Stimulated activated memory B cell treated with anti-CD40 and anti-IgM and Interleukin-4, amounts not matched to agents 10 μg/mL and 1 μg/mL and 100 μg/mL, for 72 hours (primary cell): ENCODE results near the gene MBD3L2B.

Experiments
- ATAC-seq: fragments of 150-1000 bp; cut with Tn5 transposase; 2 replicates; pipeline ENCODE4 v1.10.0; 2021
- H3K27ac Mint-ChIP-seq: one replicate; pipeline ENCODE4 v1.8.0; 2022; ENCODE audit warnings: mild to moderate bottlenecking, mixed read lengths
- H3K27me3 Mint-ChIP-seq: one replicate; pipeline ENCODE4 v1.8.0; 2022; ENCODE audit warnings: mixed read lengths
- H3K36me3 Mint-ChIP-seq: one replicate; pipeline ENCODE4 v1.8.0; 2022; ENCODE audit warnings: mixed read lengths
- H3K4me1 Mint-ChIP-seq: one replicate; pipeline ENCODE4 v1.8.0; 2022; ENCODE audit warnings: mixed read lengths
- H3K4me3 Mint-ChIP-seq: one replicate; pipeline ENCODE4 v1.8.0; 2022; ENCODE audit warnings: mild to moderate bottlenecking, moderate library complexity, mixed read lengths
- H3K9me3 Mint-ChIP-seq: one replicate; pipeline ENCODE4 v1.8.0; 2022; ENCODE audit warnings: mixed read lengths

The MBD3L2B gene

DNA sequence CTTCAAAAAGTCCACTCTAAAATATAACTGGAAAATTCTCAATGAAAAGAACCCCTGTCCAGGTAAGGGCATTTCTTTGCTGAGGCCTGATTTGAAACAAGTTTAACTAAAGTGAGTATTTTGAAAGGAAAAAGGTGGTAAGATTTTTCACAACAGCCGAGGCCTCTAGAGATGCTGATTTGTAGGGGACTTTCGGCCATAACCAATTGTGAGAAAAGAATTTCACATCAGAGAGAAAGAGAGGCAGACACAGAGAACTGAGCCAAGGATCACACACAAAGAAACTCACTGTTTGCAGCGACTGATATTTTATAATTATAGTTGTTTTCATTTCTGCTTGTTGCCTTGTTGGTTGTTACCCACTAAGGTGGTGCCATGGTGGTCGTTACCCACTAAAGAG is 24.4 kb downstream of the MBD3L2B start:
- H3K4me1 Mint-ChIP-seq, result peaks cover 8% of the 10 kb centered on the region
- no peaks in the 10 kb centered on the region for H3K36me3 Mint-ChIP-seq
- no peak overlapping the region for H3K4me3 Mint-ChIP-seq
- H3K9me3 Mint-ChIP-seq, result peaks cover 8% of the 10 kb centered on the region
- H3K27me3 Mint-ChIP-seq, result peaks cover 17% of the 10 kb centered on the region
- H3K27ac Mint-ChIP-seq, result no peak overlapping the region
- ATAC-seq, result no peak

GRCh38 chr19:6995054-6995453 is 26.2 kb downstream of the MBD3L2B start:
- Mint-ChIP-seq H3K36me3 (no peaks in the 10 kb centered on the region), H3K27me3 (peaks cover 7% of the 10 kb centered on the region), H3K9me3 (peaks cover 8% of the 10 kb centered on the region), H3K4me3 (no peak overlapping the region), H3K4me1 (peaks cover 8% of the 10 kb centered on the region), H3K27ac (no peak overlapping the region)
- no peak for ATAC-seq

DNA sequence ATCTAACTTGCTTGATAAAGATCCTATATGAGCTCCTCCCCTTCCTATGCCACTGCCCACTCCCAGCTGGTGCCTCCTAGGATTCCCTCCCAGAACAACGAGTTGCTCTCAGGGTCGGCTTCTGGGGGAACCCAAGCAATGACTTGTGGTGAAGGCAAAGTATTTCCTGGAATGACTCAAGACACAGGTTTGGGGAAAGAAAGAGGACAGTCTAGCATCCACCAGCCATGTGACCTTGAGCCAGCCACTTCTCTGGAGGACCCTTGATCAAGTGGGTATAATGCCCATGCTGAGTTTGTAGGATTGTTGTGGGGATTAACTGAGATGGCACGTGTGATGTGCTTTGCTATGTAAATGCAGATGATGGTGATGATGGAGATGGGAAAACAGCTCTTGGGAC is 33.0 kb downstream of the MBD3L2B start:
- H3K9me3 Mint-ChIP-seq, result peaks cover 21% of the 10 kb centered on the region
- H3K4me3 Mint-ChIP-seq, result no peak overlapping the region
- H3K27ac Mint-ChIP-seq, result no peak overlapping the region
- H3K27me3 Mint-ChIP-seq, result peaks cover 11% of the 10 kb centered on the region
- ATAC-seq, result no peak
- peaks cover 8% of the 10 kb centered on the region for H3K4me1 Mint-ChIP-seq
- H3K36me3 Mint-ChIP-seq, result peaks cover 6% of the 10 kb centered on the region

DNA sequence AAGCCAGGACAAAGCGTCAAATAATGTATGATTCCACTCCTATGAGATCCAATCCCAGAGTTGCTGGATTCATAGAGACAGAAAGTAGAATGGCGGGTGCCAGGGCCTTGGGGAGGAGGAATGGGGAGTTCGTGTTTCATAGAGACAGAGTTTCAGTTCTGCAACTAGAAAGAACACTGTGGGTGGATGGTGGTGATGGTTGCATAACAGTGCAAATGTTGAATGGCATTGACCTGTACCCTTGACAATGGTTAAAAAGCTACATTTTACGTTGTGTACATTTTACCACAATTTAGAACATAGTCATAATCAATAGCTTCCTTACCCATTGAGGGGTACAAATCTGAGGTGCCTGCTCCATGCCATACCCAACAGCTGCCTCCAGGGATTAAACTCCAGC is 33.4 kb downstream of the MBD3L2B start:
- peaks cover 11% of the 10 kb centered on the region for H3K27me3 Mint-ChIP-seq
- H3K4me3 Mint-ChIP-seq, result no peak overlapping the region
- peaks cover 24% of the 10 kb centered on the region for H3K9me3 Mint-ChIP-seq
- peaks cover 8% of the 10 kb centered on the region for H3K4me1 Mint-ChIP-seq
- peaks cover 6% of the 10 kb centered on the region for H3K36me3 Mint-ChIP-seq
- no peak overlapping the region for H3K27ac Mint-ChIP-seq
- no peak for ATAC-seq

GRCh38 chr19:6983448-6983847 is 37.8 kb downstream of the MBD3L2B start:
- ATAC-seq, result no peak
- Mint-ChIP-seq H3K27me3 (no peaks in the 10 kb centered on the region), H3K27ac (no peak overlapping the region), H3K4me3 (no peak overlapping the region), H3K9me3 (peaks cover 24% of the 10 kb centered on the region), H3K4me1 (peaks cover 8% of the 10 kb centered on the region), H3K36me3 (peaks cover 6% of the 10 kb centered on the region)

GRCh38 chr19:6979399-6979798 is 41.8 kb downstream of the MBD3L2B start:
- Mint-ChIP-seq H3K9me3 (peaks cover 10% of the 10 kb centered on the region), H3K4me3 (no peak overlapping the region), H3K36me3 (no peaks in the 10 kb centered on the region), H3K27ac (no peak overlapping the region), H3K4me1 (no peaks in the 10 kb centered on the region), H3K27me3 (peaks cover 11% of the 10 kb centered on the region)
- ATAC-seq, result no peak

- no peaks in the 10 kb centered on the region for H3K36me3 Mint-ChIP-seq
- no peak for ATAC-seq
- peaks cover 11% of the 10 kb centered on the region for H3K27me3 Mint-ChIP-seq
- H3K4me1 Mint-ChIP-seq, result no peaks in the 10 kb centered on the region
- no peak overlapping the region for H3K27ac Mint-ChIP-seq
- H3K9me3 Mint-ChIP-seq, result no peaks in the 10 kb centered on the region
- no peak overlapping the region for H3K4me3 Mint-ChIP-seq
Measured at GRCh38 chr19:6976197-6976596, 45.0 kb downstream of the MBD3L2B start.

- Mint-ChIP-seq H3K27ac (no peak overlapping the region), H3K4me1 (no peaks in the 10 kb centered on the region), H3K4me3 (no peak overlapping the region), H3K36me3 (no peaks in the 10 kb centered on the region), H3K9me3 (no peaks in the 10 kb centered on the region), H3K27me3 (peaks cover 11% of the 10 kb centered on the region)
- no peak for ATAC-seq
Measured at GRCh38 chr19:6971366-6971765, 49.9 kb downstream of the MBD3L2B start.

DNA sequence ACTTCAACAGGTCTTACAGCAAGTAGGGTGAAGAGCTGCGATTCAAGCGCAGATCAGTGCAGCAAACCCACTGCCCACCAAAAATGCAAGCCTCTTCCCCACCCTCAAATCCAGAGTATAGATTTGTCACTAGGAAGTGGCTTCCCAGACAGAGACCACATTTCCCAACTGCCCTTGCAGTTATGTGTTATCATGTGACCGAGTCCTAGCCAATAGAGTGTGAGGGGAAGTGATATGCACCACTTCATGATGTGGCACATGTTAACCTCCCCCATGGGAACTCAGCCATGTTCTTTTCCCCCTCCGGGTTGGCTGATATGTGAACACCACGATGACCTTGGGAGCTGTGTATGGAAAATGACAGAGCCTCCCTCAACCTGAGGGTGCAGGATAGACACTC is 50.8 kb downstream of the MBD3L2B start:
- Mint-ChIP-seq H3K9me3 (no peaks in the 10 kb centered on the region), H3K27me3 (peaks cover 5% of the 10 kb centered on the region), H3K4me3 (no peak overlapping the region), H3K36me3 (no peaks in the 10 kb centered on the region), H3K4me1 (no peaks in the 10 kb centered on the region), H3K27ac (no peak overlapping the region)
- ATAC-seq, result no peak

GRCh38 chr19:6970021-6970420 is 51.2 kb downstream of the MBD3L2B start:
- H3K9me3 Mint-ChIP-seq, result no peaks in the 10 kb centered on the region
- peaks cover under 1% of the 10 kb centered on the region for H3K27me3 Mint-ChIP-seq
- no peaks in the 10 kb centered on the region for H3K4me1 Mint-ChIP-seq
- H3K27ac Mint-ChIP-seq, result no peak overlapping the region
- no peaks in the 10 kb centered on the region for H3K36me3 Mint-ChIP-seq
- H3K4me3 Mint-ChIP-seq, result no peak overlapping the region
- no peak for ATAC-seq

DNA sequence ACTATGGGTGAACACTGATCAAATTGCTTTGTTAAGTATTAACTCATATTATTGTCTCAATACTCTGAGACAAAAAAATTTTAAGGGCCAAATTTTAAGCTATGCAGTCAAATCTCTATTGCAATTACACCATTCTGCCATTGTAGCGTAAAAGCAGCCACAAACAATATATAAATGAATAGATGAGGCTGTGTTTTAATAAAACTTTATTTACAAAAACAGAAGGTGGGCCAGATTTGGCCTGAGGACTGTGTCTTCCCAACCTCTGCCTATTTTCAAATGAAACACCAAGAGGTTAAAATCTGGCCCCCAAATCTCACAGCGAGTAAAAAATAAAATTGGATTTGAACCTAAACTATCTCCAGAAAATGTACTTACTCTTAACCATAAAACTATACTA is 51.7 kb downstream of the MBD3L2B start:
- Mint-ChIP-seq H3K9me3 (no peaks in the 10 kb centered on the region), H3K4me3 (no peak overlapping the region), H3K36me3 (no peaks in the 10 kb centered on the region), H3K4me1 (no peaks in the 10 kb centered on the region), H3K27ac (no peak overlapping the region), H3K27me3 (no peaks in the 10 kb centered on the region)
- no peak for ATAC-seq
